Ishikawa (cell line): Measurements from ENCODE around the gene PLIN5.

Source experiments
- MAX ChIP-seq: IDR thresholded peaks from 2 replicates; pipeline ENCODE4 v1.6.1; 2012
- REST ChIP-seq: IDR thresholded peaks from 2 replicates; pipeline ENCODE4 v1.6.1; 2012; ENCODE audit warnings: low read depth, mild to moderate bottlenecking

GRCh38 chr19:4522291-4523002 is 12.6 kb downstream of the PLIN5 start:
- TF ChIP-seq REST (no peak), MAX (no peak)
